ENCODE data around the gene MYH1. TPM values are rescaled to one million over a fixed set of nuclear protein-coding genes. Genes with fewer than 3 reads are reported as not detected.

The MYH1 gene
- total RNA-seq, 4 donors from 2014 or later: 0.02 to 0.19 TPM; not detected in 2

DNA sequence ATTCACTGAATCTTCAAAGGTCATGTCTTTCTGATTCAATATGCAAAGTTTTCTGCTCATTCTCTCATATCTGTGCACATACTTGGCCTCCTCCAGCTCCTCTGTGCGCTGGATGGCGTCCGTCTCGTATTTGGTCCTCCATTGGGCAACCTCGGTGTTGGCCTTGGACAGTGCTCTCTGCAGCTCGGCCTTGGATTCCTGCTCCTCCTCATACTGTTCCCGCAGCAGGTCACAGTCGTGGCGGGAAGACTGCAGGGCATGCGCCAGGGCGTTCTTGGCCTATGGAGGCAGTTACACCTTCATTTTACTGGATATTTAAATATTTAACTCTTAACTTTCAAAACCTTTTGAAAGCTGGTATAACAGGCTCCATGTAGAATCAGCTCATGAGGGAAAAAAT is 8.2 kb upstream of the MYH1 start:
- no peak overlapping the region for H3K4me3 ChIP-seq (ENCODE audit: low read depth, poor library complexity, severe bottlenecking)
- intact Hi-C loops (cut with DNase I; ENCODE audit: low total_unique reads): no loop called here
- TF ChIP-seq, protein P1, sequence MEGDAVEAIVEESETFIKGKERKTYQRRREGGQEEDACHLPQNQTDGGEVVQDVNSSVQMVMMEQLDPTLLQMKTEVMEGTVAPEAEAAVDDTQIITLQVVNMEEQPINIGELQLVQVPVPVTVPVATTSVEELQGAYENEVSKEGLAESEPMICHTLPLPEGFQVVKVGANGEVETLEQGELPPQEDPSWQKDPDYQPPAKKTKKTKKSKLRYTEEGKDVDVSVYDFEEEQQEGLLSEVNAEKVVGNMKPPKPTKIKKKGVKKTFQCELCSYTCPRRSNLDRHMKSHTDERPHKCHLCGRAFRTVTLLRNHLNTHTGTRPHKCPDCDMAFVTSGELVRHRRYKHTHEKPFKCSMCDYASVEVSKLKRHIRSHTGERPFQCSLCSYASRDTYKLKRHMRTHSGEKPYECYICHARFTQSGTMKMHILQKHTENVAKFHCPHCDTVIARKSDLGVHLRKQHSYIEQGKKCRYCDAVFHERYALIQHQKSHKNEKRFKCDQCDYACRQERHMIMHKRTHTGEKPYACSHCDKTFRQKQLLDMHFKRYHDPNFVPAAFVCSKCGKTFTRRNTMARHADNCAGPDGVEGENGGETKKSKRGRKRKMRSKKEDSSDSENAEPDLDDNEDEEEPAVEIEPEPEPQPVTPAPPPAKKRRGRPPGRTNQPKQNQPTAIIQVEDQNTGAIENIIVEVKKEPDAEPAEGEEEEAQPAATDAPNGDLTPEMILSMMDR (IDR thresholded peaks at IDR 0.05): no peak
- TF ChIP-seq POLR2A (IDR thresholded peaks at IDR 0.05): no peak
- 87 to 91% methylated on average over 11 of the region's 11 CpGs for WGBS, 2 donors
- DNase-seq (ENCODE audit: low spot score in 2 of 2): no peak

DNA sequence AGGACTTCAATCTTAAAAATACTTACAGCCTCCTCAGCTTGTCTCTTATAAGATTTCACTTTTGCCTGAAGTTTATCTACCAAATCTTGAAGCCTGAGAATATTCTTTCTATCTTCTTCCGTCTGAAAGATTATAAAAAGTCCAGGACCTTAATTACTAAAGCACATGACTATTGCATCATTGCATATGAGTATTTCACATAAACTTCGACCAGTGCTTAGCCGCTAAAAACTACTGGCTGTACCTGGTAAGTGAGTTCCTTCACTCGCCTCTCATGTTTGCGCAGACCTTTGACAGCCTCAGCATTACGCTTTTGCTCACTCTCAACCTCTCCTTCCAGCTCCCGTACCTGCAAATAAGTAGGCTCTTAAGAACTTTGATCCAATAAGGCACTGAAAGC is 4.7 kb upstream of the MYH1 start:
- intact Hi-C loops (cut with DNase I; ENCODE audit: low total_unique reads): no loop called here
- no peak overlapping the region for H3K4me3 ChIP-seq (ENCODE audit: low read depth, poor library complexity, severe bottlenecking)
- TF ChIP-seq POLR2A (IDR thresholded peaks at IDR 0.05): no peak
- TF ChIP-seq, protein P1 (IDR thresholded peaks at IDR 0.05): no peak
- WGBS, 2 donors: 91 to 92% methylated on average over 7 of the region's 7 CpGs
- DNase-seq (ENCODE audit: low spot score in 2 of 2): no peak

DNA sequence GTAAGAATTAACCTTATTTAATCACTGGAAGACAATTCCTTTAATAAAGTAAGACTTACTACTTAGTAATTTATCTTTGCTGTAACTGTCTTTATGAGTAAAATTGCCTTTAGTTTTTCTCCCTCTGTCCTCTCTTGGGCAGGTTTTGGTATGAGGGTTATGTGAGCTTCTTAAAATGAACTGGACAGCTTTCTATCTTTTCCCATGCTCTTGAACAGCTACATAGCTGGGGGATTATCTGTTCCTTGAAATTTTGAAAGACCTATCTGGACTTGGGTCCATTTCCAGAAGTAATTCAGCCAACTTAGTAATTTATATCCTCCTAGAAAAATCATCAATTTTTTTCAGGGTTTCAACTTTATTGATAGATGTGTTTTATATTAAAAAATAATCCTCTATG is 3.6 kb upstream of the MYH1 start:
- intact Hi-C loops (cut with DNase I; ENCODE audit: low total_unique reads): no loop called here
- H3K4me3 ChIP-seq (ENCODE audit: low read depth, poor library complexity, severe bottlenecking): no peak overlapping the region
- no peak for DNase-seq (ENCODE audit: low spot score in 2 of 2)
- TF ChIP-seq, protein P1 (IDR thresholded peaks at IDR 0.05): no peak
- no peak for TF ChIP-seq POLR2A (IDR thresholded peaks at IDR 0.05)

DNA sequence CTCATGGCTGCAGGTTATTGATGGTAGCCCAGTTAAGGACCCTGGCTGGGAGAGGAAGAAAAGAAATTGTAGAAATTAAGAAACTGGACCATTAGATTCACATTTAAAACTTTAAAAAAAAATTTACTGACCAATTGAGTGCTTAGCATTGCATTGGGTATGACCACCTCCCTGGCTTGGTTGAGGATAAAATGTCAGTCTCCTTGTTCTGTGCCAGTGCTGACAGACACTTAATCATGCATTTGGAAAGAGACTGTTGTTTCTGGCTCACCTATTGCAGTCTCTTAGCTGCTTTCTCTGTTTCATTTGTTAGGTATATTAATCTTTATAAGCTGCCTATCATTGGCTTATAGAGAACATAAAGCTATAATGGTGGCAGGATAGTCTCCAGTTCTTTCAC is 1.7 kb downstream of the MYH1 start:
- intact Hi-C loops (cut with DNase I; ENCODE audit: low total_unique reads): no loop called here
- no peak for DNase-seq (ENCODE audit: low spot score in 2 of 2)
- H3K4me3 ChIP-seq (ENCODE audit: low read depth, poor library complexity, severe bottlenecking): no peak overlapping the region
- no peak for TF ChIP-seq POLR2A (IDR thresholded peaks at IDR 0.05)
- TF ChIP-seq, protein P1 (IDR thresholded peaks at IDR 0.05): no peak

DNA sequence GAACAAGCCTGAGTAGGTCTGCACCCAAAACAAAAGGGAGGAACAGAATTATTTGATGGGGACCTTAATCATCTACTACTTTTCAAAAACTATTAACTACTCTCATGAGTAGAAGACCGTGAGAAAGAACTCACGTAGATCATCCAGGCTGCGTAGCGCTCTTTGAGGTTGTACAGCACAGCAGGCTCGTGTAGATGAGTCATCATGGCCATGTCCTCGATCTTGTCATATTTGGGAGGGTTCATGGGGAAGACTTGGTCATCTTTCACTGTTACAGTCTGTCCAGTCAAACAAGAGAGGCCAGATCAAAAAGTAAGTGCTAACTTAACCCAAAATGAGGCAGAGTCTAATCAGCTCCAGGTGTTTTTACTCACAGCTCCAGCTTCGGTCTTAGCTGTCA is 2.3 kb downstream of the MYH1 start:
- intact Hi-C loops (cut with DNase I; ENCODE audit: low total_unique reads): no loop called here
- no peak overlapping the region for H3K4me3 ChIP-seq (ENCODE audit: low read depth, poor library complexity, severe bottlenecking)
- TF ChIP-seq POLR2A (IDR thresholded peaks at IDR 0.05): no peak
- TF ChIP-seq, protein P1 (IDR thresholded peaks at IDR 0.05): no peak
- DNase-seq (ENCODE audit: low spot score in 2 of 2): no peak
- 85 to 87% methylated on average over 7 of the region's 7 CpGs for WGBS, 2 donors

DNA sequence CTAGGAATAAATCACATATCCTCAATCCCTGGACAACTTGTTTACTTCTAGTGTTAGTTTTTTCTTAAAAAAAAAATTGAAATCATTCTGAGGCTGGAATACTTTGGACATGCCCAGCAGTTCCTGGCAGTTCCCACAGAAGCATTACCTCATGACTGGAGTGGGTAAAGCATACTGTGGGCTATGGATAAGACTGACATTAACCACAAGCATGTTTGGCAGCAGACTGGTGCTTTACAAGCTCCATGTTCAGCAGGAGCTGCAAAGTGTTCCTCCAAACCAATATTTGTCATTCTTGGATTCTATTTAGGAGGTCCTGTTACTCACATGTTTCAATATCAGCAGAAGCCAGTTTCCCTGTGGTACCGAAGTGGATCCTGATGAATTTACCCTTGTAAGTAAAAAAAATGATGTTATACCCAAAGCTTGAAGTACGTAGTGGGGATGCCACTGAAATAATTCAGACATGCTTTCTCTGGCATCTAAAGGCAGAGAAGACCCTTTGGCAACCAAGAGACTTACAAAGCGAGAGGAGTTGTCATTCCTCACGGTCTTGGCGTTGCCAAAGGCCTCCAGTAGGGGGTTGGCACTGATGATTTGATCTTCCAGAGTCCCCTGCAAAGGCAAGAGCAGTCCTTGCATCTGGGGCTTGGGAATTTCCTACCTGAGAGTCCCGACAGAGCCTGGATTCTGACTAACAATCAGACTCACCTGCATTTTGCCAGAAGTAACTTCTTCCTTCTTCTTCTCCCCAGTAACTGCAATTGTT is 4.9 kb downstream of the MYH1 start:
- no peak overlapping the region for H3K4me3 ChIP-seq (ENCODE audit: low read depth, poor library complexity, severe bottlenecking)
- WGBS, 2 donors: 53 to 54% methylated on average over 6 of the region's 6 CpGs
- no peak for TF ChIP-seq POLR2A (IDR thresholded peaks at IDR 0.05)
- TF ChIP-seq, protein P1 (IDR thresholded peaks at IDR 0.05): no peak
- intact Hi-C loops (cut with DNase I; ENCODE audit: low total_unique reads): no loop called here
- peak in 1 of 2 donors; percentile 17 for DNase-seq (ENCODE audit: low spot score in 2 of 2)
